Liver (tissue), 9 donors: ENCODE measurements around the gene ACP4. TPM values are rescaled to one million over a fixed set of nuclear protein-coding genes. Genes with fewer than 3 reads are reported as not detected.

Experiments used
- DNase-seq: peaks from one replicate; pipeline ENCODE4 v3.0.0-alpha.2; 2017; ENCODE audit warnings: low spot score
- H3K27ac ChIP-seq, 2 donors: one replicate each; pipeline ENCODE4 v1.7.0; 2013; ENCODE audit warnings: inconsistent platforms in 2 of 2, low read length in 2 of 2, control low read depth in 1 of 2, low read depth in 1 of 2, mild to moderate bottlenecking in 1 of 2
- H3K27me3 ChIP-seq, 4 donors: one replicate each; pipeline versions ENCODE4 v1.6.1 to v1.7.0; 2013; ENCODE audit warnings: low read length in 3 of 4, inconsistent platforms in 1 of 4, mild to moderate bottlenecking in 1 of 4, moderate library complexity in 1 of 4; ENCODE audit not compliant: control insufficient read depth in 4 of 4, insufficient read depth in 4 of 4
- H3K36me3 ChIP-seq, 4 donors: one replicate each; pipeline versions ENCODE4 v1.6.1 to v1.7.0; 2013; ENCODE audit warnings: low read length in 3 of 4, mild to moderate bottlenecking in 3 of 4, low read depth in 1 of 4, moderate library complexity in 1 of 4; ENCODE audit not compliant: control insufficient read depth in 4 of 4, insufficient read depth in 3 of 4
- H3K4me1 ChIP-seq, 4 donors: one replicate each; pipeline versions ENCODE4 v1.6.1 to v1.7.0; 2013; ENCODE audit warnings: low read length in 3 of 4, mild to moderate bottlenecking in 3 of 4, moderate library complexity in 1 of 4; ENCODE audit not compliant: control insufficient read depth in 4 of 4, insufficient read depth in 4 of 4
- H3K4me3 ChIP-seq, 3 donors: one replicate each; pipeline versions ENCODE4 v1.6.1 to v1.7.0; 2013; ENCODE audit warnings: low read length in 3 of 3, control low read depth in 1 of 3, low read depth in 1 of 3, mild to moderate bottlenecking in 1 of 3
- H3K9ac ChIP-seq, 2 donors: one replicate each; pipeline ENCODE4 v1.7.0; 2013; ENCODE audit warnings: low read length in 2 of 2, mild to moderate bottlenecking in 2 of 2, moderate library complexity in 2 of 2, control low read depth in 1 of 2, low read depth in 1 of 2
- H3K9me3 ChIP-seq, 4 donors: one replicate each; pipeline versions ENCODE4 v1.6.1 to v1.7.0; 2013; ENCODE audit warnings: low read length in 3 of 4; ENCODE audit not compliant: control insufficient read depth in 4 of 4
- CTCF ChIP-seq: fragments of 150-350 bp; IDR thresholded peaks from 2 replicates; pipeline ENCODE4 v1.5.1; 2017; ENCODE audit warnings: improper control_type of control experiment, low read depth, low read length; ENCODE audit not compliant: missing input control
- EGR1 ChIP-seq, 2 donors: IDR thresholded peaks; 2 replicates each; pipeline ENCODE4 v1.6.1; 2016 to 2018; ENCODE audit warnings: antibody characterized with exemption in 2 of 2, low read depth in 2 of 2
- FOXA1 ChIP-seq: IDR thresholded peaks from 2 replicates; pipeline ENCODE4 v1.6.1; 2016; ENCODE audit warnings: antibody characterized with exemption
- FOXA2 ChIP-seq: IDR thresholded peaks from 2 replicates; pipeline ENCODE4 v1.6.1; 2016; ENCODE audit warnings: antibody characterized with exemption
- GABPA ChIP-seq, 2 donors: IDR thresholded peaks in 1 of 2; conservative IDR thresholded peaks in 1 of 2; 2 replicates each; pipeline ENCODE4 v1.6.1; 2016; ENCODE audit warnings: antibody characterized with exemption in 2 of 2, mild to moderate bottlenecking in 1 of 2, moderate library complexity in 1 of 2
- HNF4A ChIP-seq, 2 donors: conservative IDR thresholded peaks; 2 replicates each; pipeline ENCODE4 v1.6.1; 2016; ENCODE audit warnings: antibody characterized with exemption in 2 of 2, mild to moderate bottlenecking in 2 of 2
- HNF4G ChIP-seq: IDR thresholded peaks from 2 replicates; pipeline ENCODE4 v1.6.1; 2016; ENCODE audit warnings: antibody characterized with exemption
- JUND ChIP-seq, 2 donors: IDR thresholded peaks; 2 replicates each; pipeline ENCODE4 v1.6.1; 2016; ENCODE audit warnings: antibody characterized with exemption in 2 of 2
- NR2F2 ChIP-seq: IDR thresholded peaks from 2 replicates; pipeline ENCODE4 v1.6.1; 2016; ENCODE audit warnings: antibody characterized with exemption
- RAD21 ChIP-seq, 2 donors: IDR thresholded peaks; 2 replicates each; pipeline ENCODE4 v1.6.1; 2016; ENCODE audit warnings: antibody characterized with exemption in 2 of 2, mild to moderate bottlenecking in 2 of 2
- REST ChIP-seq: IDR thresholded peaks from 2 replicates; pipeline ENCODE4 v1.6.1; 2016; ENCODE audit warnings: antibody characterized with exemption, mild to moderate bottlenecking
- RXRA ChIP-seq, 2 donors: IDR thresholded peaks; 2 replicates each; pipeline ENCODE4 v1.6.1; 2017 to 2018; ENCODE audit warnings: antibody characterized with exemption in 2 of 2, mild to moderate bottlenecking in 1 of 2
- SP1 ChIP-seq: IDR thresholded peaks from 2 replicates; pipeline ENCODE4 v1.6.1; 2018; ENCODE audit warnings: antibody characterized with exemption, mild to moderate bottlenecking
- TAF1 ChIP-seq: conservative IDR thresholded peaks from 2 replicates; pipeline ENCODE4 v1.6.1; 2016; ENCODE audit warnings: antibody characterized with exemption, mild to moderate bottlenecking
- YY1 ChIP-seq: IDR thresholded peaks from 2 replicates; pipeline ENCODE4 v1.6.1; 2016; ENCODE audit warnings: antibody characterized with exemption, mild to moderate bottlenecking
- WGBS: extraction: QIAGEN DNeasy Blood & Tissue Kit; methylation state at CpG from one replicate; pipeline ENCODE4 v1.1.7; 2013; 5-methylcytosine and 5-hydroxymethylcytosine counted together
- polyA plus RNA-seq, 2 donors: library from polyadenylated mRNA; stranded (reverse) in 1 of 2; unstranded in 1 of 2; fragments of 200-250 nt in 1 of 2; fragments of >200 nt in 1 of 2; fragmentation: Nextera tagmentation in 1 of 2; extraction: Ambion mirVana in 1 of 2; gene quantifications; one replicate each; pipeline versions ENCODE4 v1.2.1 to v1.2.3, GENCODE V29; 2013 to 2015
- total RNA-seq, 2 donors: library from RNA; depleted of rRNA; stranded (reverse); fragments of >200 nt; gene quantifications; one replicate each; pipeline ENCODE4 v1.2.3, GENCODE V29; 2014
- TF ChIP-seq, protein P1 (sequence below): IDR thresholded peaks from 2 replicates; pipeline ENCODE4 v1.6.1; 2016; ENCODE audit warnings: antibody characterized with exemption
- TF ChIP-seq, protein P2 (sequence below): IDR thresholded peaks from 2 replicates; pipeline ENCODE4 v1.6.1; 2016; ENCODE audit warnings: antibody characterized with exemption
- TF ChIP-seq, protein P3 (sequence below): IDR thresholded peaks from 2 replicates; pipeline ENCODE4 v1.6.1; 2016; ENCODE audit warnings: antibody characterized with exemption
- donor health status: healthy.
- donor health status: healthy.
- donor health status: healthy.
- donor health status: healthy.
- donor health status: healthy.

Gene ACP4
- total and polyA plus RNA-seq, 4 donors = 0.06 to 0.19 TPM; not detected in 2

- no peak overlapping the region for H3K27ac ChIP-seq
- H3K36me3 ChIP-seq = no peaks in the 10 kb centered on the region
- H3K4me1 ChIP-seq = no peaks in the 10 kb centered on the region
- H3K27me3 ChIP-seq = no peaks in the 10 kb centered on the region
- H3K9me3 ChIP-seq = peaks cover 0 to 12% (median 2%) of the 10 kb centered on the region in 4 donors
- WGBS = 67% methylated on average over 7 of the region's 7 CpGs
- no peak for TF ChIP-seq RAD21 (IDR thresholded peaks at IDR 0.05)
- TF ChIP-seq, protein P1, sequence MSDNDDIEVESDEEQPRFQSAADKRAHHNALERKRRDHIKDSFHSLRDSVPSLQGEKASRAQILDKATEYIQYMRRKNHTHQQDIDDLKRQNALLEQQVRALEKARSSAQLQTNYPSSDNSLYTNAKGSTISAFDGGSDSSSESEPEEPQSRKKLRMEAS = no peak
- TF ChIP-seq HNF4G = no peak
- TF ChIP-seq NR2F2 = no peak
- TF ChIP-seq, protein P2, sequence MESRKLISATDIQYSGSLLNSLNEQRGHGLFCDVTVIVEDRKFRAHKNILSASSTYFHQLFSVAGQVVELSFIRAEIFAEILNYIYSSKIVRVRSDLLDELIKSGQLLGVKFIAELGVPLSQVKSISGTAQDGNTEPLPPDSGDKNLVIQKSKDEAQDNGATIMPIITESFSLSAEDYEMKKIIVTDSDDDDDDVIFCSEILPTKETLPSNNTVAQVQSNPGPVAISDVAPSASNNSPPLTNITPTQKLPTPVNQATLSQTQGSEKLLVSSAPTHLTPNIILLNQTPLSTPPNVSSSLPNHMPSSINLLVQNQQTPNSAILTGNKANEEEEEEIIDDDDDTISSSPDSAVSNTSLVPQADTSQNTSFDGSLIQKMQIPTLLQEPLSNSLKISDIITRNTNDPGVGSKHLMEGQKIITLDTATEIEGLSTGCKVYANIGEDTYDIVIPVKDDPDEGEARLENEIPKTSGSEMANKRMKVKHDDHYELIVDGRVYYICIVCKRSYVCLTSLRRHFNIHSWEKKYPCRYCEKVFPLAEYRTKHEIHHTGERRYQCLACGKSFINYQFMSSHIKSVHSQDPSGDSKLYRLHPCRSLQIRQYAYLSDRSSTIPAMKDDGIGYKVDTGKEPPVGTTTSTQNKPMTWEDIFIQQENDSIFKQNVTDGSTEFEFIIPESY = no peak
- TF ChIP-seq TAF1 = no peak
- no peak for TF ChIP-seq JUND (IDR thresholded peaks at IDR 0.05)
- TF ChIP-seq YY1 = no peak
- no peak overlapping the region for H3K9ac ChIP-seq
- no peak for DNase-seq
- H3K4me3 ChIP-seq = no peak overlapping the region
These were observed 53.5 kb downstream of the ACP4 start for GRCh38 chr19:50843701-50844221.

DNA sequence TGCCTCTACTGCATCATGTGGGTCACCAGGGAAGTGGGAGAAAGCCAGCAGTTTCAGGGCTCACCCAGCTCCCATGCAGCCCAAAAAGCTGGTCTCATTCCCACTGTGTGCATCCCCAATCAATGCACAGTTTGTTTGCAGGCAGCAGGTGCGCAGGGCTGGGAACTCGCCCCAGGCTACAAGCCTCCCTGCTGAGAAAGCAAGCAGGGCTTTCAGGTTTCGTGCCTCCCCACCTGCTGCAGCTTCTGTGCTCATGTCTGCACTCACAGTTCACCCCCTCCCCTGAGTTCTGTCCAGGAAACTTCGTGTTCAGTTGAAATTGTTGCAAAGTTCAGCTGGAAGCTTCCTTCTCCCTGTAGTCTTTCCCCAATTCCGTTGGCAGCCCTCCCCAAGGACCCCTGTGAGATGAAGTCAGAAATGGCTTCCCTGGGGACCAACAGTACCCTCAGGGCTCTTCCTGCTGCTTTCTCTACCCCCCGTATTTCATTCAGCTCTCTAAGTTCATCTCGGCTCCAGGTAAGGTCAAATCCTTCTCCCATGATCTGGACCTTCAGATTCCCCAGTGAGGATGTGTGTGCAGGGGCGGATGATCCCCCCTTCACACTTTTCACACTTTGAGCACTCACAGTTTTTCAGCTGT, 54.2 kb downstream of the ACP4 start:
- no peaks in the 10 kb centered on the region for H3K27me3 ChIP-seq
- H3K9ac ChIP-seq = no peak overlapping the region
- WGBS = 56% methylated on average over 8 of the region's 8 CpGs
- H3K4me1 ChIP-seq = no peaks in the 10 kb centered on the region
- no peak overlapping the region for H3K4me3 ChIP-seq
- H3K9me3 ChIP-seq = peaks cover 0 to 12% (median 2%) of the 10 kb centered on the region in 4 donors
- no peak for DNase-seq
- TF ChIP-seq GABPA (IDR thresholded peaks at IDR 0.05 in 1 of 2, conservative IDR thresholded peaks at IDR 0.05 in 1 of 2) (no peak), FOXA2 (no peak), FOXA1 (no peak), REST (no peak), RAD21 (IDR thresholded peaks at IDR 0.05) (no peak), TAF1 (no peak), HNF4G (no peak), HNF4A (conservative IDR thresholded peaks at IDR 0.05) (no peak), CTCF (no peak), SP1 (no peak), YY1 (no peak), EGR1 (IDR thresholded peaks at IDR 0.05; ENCODE audit: low read depth in 2 of 2) (no peak), NR2F2 (no peak), JUND (IDR thresholded peaks at IDR 0.05) (no peak), RXRA (IDR thresholded peaks at IDR 0.05) (no peak)
- TF ChIP-seq, protein P3, sequence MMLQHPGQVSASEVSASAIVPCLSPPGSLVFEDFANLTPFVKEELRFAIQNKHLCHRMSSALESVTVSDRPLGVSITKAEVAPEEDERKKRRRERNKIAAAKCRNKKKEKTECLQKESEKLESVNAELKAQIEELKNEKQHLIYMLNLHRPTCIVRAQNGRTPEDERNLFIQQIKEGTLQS = no peak
- TF ChIP-seq, protein P1 = no peak
- TF ChIP-seq, protein P2 = no peak
- no peaks in the 10 kb centered on the region for H3K36me3 ChIP-seq
- H3K27ac ChIP-seq = no peak overlapping the region
